Retinal pigment epithelial cell (primary cell): Measurements from ENCODE around the gene ANO1.
A peak's percentile ranks its signal among the peaks of the same experiment; 100 is the strongest.

ENCODE experiments used
- DNase-seq: peaks from one replicate; pipeline ENCODE4 v3.0.0-alpha.2; 2010; ENCODE audit warnings: low read depth
- H3K4me3 ChIP-seq: 2 replicates; pipeline ENCODE4 v1.5.1; 2011; ENCODE audit warnings: mild to moderate bottlenecking, low read length, control low read depth, moderate library complexity
- CTCF ChIP-seq: conservative IDR thresholded peaks from 2 replicates; pipeline ENCODE4 v1.5.1; 2011; ENCODE audit warnings: low read depth, low read length, control low read depth, inconsistent platforms

ANO1 gene

GRCh38 chr11:70135142-70135541 lies 57.0 kb downstream of the ANO1 start:
- TF ChIP-seq CTCF = no peak
- no peak for DNase-seq
- no peak overlapping the region for H3K4me3 ChIP-seq

- DNase-seq = no peak
- H3K4me3 ChIP-seq = no peak overlapping the region
- no peak for TF ChIP-seq CTCF
Observed at GRCh38 chr11:70135625-70136059, 57.5 kb downstream of the ANO1 start.

GRCh38 chr11:70137383-70137782 lies 59.3 kb downstream of the ANO1 start:
- TF ChIP-seq CTCF = no peak
- DNase-seq = no peak
- H3K4me3 ChIP-seq = no peak overlapping the region

- TF ChIP-seq CTCF = no peak
- DNase-seq = no peak
- no peak overlapping the region for H3K4me3 ChIP-seq
Observed at GRCh38 chr11:70138403-70138802, 60.3 kb downstream of the ANO1 start.

- H3K4me3 ChIP-seq = no peak overlapping the region
- no peak for DNase-seq
- TF ChIP-seq CTCF = no peak
Observed at GRCh38 chr11:70139785-70140410, 61.8 kb downstream of the ANO1 start.

GRCh38 chr11:70140711-70141485 lies 62.8 kb downstream of the ANO1 start:
- no peak for TF ChIP-seq CTCF

GRCh38 chr11:70141486-70142220 lies 63.5 kb downstream of the ANO1 start:
- DNase-seq = no peak
- H3K4me3 ChIP-seq = peak overlapping the region; percentile 11

More at GRCh38 chr11:70140711-70141485, 62.8 kb downstream of the ANO1 start:
- peak overlapping the region; percentile 11 for H3K4me3 ChIP-seq
- DNase-seq = no peak

More at GRCh38 chr11:70141486-70142220, 63.5 kb downstream of the ANO1 start:
- TF ChIP-seq CTCF = no peak
